Esophagus muscularis mucosa (tissue), 3 donors: ENCODE data around the gene PEX11A.

Experiments
- POLR2AphosphoS5 ChIP-seq, 2 donors: sonication (generic); formaldehyde crosslinking; IDR thresholded peaks; one replicate each; pipeline ENCODE4 v1.6.1; 2017; ENCODE audit warnings: antibody characterized with exemption in 2 of 2
- TF ChIP-seq, protein P1 (sequence below), 3 experiments: fragments of 200-600 bp in 2 of 3; fragments of 450-650 bp in 1 of 3; sonication (generic) in 2 of 3; IDR thresholded peaks; one replicate each; pipeline ENCODE4 v1.5.1; 2017 to 2019; ENCODE audit warnings: antibody characterized with exemption in 3 of 3, mild to moderate bottlenecking in 2 of 3, moderate library complexity in 1 of 3

DNA sequence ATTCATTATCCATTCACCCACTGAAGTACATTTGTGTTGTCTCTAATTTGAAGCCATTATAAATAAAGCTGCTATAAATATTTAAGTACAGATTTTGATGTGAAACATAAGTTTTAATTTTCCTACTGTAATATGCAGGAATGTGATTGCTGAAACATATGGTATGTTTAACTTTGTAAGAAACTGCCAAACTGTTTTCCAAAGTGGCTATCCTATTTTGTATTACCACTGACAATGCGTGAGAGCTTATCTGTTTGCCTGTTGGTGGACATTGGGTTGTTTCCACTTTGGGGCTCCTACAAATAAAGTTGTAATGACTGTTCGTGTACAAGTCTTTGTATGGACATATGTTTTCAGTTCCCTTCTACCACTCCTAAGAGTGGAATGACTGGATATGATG lies 2.5 kb upstream of the PEX11A start:
- TF ChIP-seq, protein P1, sequence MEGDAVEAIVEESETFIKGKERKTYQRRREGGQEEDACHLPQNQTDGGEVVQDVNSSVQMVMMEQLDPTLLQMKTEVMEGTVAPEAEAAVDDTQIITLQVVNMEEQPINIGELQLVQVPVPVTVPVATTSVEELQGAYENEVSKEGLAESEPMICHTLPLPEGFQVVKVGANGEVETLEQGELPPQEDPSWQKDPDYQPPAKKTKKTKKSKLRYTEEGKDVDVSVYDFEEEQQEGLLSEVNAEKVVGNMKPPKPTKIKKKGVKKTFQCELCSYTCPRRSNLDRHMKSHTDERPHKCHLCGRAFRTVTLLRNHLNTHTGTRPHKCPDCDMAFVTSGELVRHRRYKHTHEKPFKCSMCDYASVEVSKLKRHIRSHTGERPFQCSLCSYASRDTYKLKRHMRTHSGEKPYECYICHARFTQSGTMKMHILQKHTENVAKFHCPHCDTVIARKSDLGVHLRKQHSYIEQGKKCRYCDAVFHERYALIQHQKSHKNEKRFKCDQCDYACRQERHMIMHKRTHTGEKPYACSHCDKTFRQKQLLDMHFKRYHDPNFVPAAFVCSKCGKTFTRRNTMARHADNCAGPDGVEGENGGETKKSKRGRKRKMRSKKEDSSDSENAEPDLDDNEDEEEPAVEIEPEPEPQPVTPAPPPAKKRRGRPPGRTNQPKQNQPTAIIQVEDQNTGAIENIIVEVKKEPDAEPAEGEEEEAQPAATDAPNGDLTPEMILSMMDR (IDR thresholded peaks at IDR 0.05), result no peak
- no peak for TF ChIP-seq POLR2AphosphoS5 (IDR thresholded peaks at IDR 0.05)
